ENCODE measurements around the gene HTRA1. TPM values are rescaled to one million over a fixed set of nuclear protein-coding genes. Genes with fewer than 3 reads are reported as not detected.
A peak's percentile ranks its signal among the peaks of the same experiment; 100 is the strongest.

The HTRA1 gene
- total RNA-seq, 1 donor from 2014 or later, result 3.5 TPM

DNA sequence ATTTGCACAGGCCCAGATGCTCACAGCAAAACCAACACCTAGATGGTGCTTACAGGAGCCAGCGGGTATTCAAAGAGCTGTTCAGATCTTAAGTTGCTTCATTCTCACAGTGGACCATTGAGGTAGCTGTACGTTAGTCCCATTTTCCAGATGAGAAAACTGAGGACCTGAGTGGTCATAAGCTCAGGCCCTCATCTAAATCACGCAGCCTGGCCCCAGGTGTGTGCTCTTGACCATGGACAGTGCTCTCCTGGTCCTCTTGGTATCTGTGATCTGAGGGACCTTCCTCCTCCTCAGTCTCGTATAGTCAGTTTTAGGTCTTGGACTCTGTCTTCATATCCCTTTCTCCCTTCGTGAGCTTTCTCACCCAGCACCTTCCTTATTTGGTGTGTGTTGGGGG is 43.7 kb downstream of the HTRA1 start:
- DNase-seq (ENCODE audit: low spot score, unreplicated experiment), result no peak
- Mint-ChIP-seq H3K27ac (no peak overlapping the region), H3K27me3 (peaks cover 23% of the 10 kb centered on the region), H3K4me3 (ENCODE audit: low read depth) (no peak overlapping the region), H3K36me3 (ENCODE audit: insufficient read depth) (no peaks in the 10 kb centered on the region), H3K9me3 (ENCODE audit: low read depth) (no peaks in the 10 kb centered on the region), H3K4me1 (ENCODE audit: low read depth) (no peaks in the 10 kb centered on the region)
- no peak for TF ChIP-seq CTCF (IDR thresholded peaks at IDR 0.05; ENCODE audit: unreplicated experiment)

DNA sequence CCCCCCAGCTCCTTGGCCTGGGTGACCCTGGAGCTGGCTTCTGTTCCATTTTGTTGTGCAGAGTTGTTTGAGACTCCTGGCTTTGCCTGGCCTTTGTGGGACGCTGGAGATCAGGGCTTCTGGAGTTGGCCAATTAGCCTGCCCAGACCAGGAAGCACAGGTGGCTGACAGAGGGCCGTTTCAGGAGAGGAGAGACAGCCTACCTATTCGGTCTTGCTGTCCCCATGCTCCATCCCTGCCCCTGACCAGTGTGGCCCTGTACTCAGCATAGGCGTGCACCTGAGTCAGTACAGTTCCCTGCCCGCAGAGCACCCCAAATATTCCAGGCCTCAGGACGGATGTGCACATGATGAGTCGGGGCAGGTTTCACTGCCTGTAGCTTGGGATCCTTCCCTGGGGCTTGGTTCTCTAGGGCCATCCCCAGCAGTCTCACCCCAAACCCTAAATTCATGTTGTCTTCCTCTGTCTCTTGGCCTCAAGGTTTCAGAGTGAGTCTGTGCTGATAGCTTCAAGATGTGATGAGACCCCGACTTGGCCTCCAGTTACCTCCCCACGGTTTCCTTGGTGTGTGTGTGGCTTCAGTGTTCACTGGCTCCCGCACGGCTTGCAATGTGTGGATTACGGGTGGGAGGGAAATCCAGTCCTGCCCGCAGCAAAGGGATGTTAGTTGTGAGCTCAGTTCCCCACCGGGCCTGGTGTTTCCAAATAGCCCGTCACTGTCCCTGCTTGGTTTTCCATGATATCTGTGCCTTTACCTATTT is 44.7 kb downstream of the HTRA1 start:
- no peak overlapping the region for H3K4me3 Mint-ChIP-seq (ENCODE audit: low read depth)
- no peaks in the 10 kb centered on the region for H3K9me3 Mint-ChIP-seq (ENCODE audit: low read depth)
- H3K27ac Mint-ChIP-seq, result peak overlapping the region; percentile 31
- H3K4me1 Mint-ChIP-seq (ENCODE audit: low read depth), result peaks cover 3% of the 10 kb centered on the region
- H3K36me3 Mint-ChIP-seq (ENCODE audit: insufficient read depth), result no peaks in the 10 kb centered on the region
- TF ChIP-seq CTCF (IDR thresholded peaks at IDR 0.05; ENCODE audit: unreplicated experiment), result no peak
- no peak for DNase-seq (ENCODE audit: low spot score, unreplicated experiment)
- H3K27me3 Mint-ChIP-seq, result peaks cover 23% of the 10 kb centered on the region

GRCh38 chr10:122507616-122508015 is 46.3 kb downstream of the HTRA1 start:
- H3K9me3 Mint-ChIP-seq (ENCODE audit: low read depth), result no peaks in the 10 kb centered on the region
- H3K4me1 Mint-ChIP-seq (ENCODE audit: low read depth), result peaks cover 3% of the 10 kb centered on the region
- no peak overlapping the region for H3K27ac Mint-ChIP-seq
- DNase-seq (ENCODE audit: low spot score, unreplicated experiment), result no peak
- H3K4me3 Mint-ChIP-seq (ENCODE audit: low read depth), result no peak overlapping the region
- peaks cover 23% of the 10 kb centered on the region for H3K27me3 Mint-ChIP-seq
- TF ChIP-seq CTCF (IDR thresholded peaks at IDR 0.05; ENCODE audit: unreplicated experiment), result no peak
- no peaks in the 10 kb centered on the region for H3K36me3 Mint-ChIP-seq (ENCODE audit: insufficient read depth)

DNA sequence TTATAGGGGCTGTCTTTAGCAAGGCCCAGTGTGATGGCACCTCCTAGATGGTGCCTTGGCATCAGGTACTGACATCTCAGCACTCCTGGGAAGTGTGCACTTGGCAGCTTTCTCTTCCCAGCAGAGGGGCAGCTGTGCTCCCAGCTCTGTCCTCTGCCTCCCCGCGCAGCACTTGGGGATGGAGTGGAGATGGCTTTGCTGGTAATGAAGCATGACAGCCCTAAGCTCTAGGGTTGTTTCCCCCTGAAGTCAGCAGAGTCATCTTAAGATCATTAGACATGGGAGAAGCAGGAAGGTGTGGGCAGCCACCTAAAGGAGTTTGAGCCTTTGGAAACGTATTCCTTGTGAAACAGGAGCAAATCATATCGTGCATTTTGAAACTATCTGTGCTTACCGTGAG is 46.7 kb downstream of the HTRA1 start:
- TF ChIP-seq CTCF (IDR thresholded peaks at IDR 0.05; ENCODE audit: unreplicated experiment), result no peak

DNA sequence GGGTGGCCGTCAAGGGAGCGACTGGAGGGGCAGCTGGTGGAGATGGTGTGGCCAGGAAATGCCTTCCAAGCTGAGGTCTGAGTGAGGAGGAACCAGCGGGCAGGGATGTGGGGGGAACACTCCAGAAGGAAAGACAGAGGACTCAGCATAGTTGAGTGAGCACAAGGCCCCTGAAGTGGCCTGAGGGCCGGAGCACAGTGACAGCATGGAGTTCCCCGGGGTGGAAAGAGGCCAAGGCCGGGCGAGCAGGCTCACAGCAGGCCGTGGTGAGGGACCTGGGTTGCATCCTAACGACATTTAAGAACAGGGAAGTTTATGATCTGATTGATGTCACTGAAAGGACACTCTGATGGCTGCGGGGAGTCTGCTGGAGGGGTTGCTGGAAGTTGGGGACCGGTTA is 48.0 kb downstream of the HTRA1 start:
- no peak for DNase-seq (ENCODE audit: low spot score, unreplicated experiment)
- Mint-ChIP-seq H3K4me3 (ENCODE audit: low read depth) (no peak overlapping the region), H3K27me3 (peaks cover 23% of the 10 kb centered on the region), H3K27ac (no peak overlapping the region), H3K36me3 (ENCODE audit: insufficient read depth) (no peaks in the 10 kb centered on the region), H3K4me1 (ENCODE audit: low read depth) (peaks cover 3% of the 10 kb centered on the region), H3K9me3 (ENCODE audit: low read depth) (no peaks in the 10 kb centered on the region)
- TF ChIP-seq CTCF (IDR thresholded peaks at IDR 0.05; ENCODE audit: unreplicated experiment), result no peak

More for the DNA sequence above, 46.7 kb downstream of the HTRA1 start:
- H3K27ac Mint-ChIP-seq, result no peak overlapping the region
- peaks cover 3% of the 10 kb centered on the region for H3K4me1 Mint-ChIP-seq (ENCODE audit: low read depth)
- no peaks in the 10 kb centered on the region for H3K36me3 Mint-ChIP-seq (ENCODE audit: insufficient read depth)
- no peaks in the 10 kb centered on the region for H3K9me3 Mint-ChIP-seq (ENCODE audit: low read depth)
- H3K4me3 Mint-ChIP-seq (ENCODE audit: low read depth), result no peak overlapping the region
- H3K27me3 Mint-ChIP-seq, result peaks cover 23% of the 10 kb centered on the region
- no peak for DNase-seq (ENCODE audit: low spot score, unreplicated experiment)
